Endometrial microvascular endothelial cells (primary cell): ENCODE data around the gene SLC1A1. TPM values are rescaled to one million over a fixed set of nuclear protein-coding genes. Genes with fewer than 3 reads are reported as not detected.

Source experiments
- in situ Hi-C: cut with HindIII; loops from 2 replicates; pipeline ENCODE4 v1.10.0; 2017; ENCODE audit warnings: low sequenced_read_pairs, low pct_unique_long_range_greater_than_20kb; ENCODE audit errors: inconsistent ontology term
- total RNA-seq: library from RNA; depleted of rRNA; stranded (reverse); fragments of >200 nt; gene quantifications from one replicate; pipeline ENCODE4 v1.2.3, GENCODE V29; 2015; ENCODE audit errors: inconsistent ontology term

Gene SLC1A1
- total RNA-seq: 16.4 TPM

GRCh38 chr9:4489919-4490704 is at the start of gene SLC1A1:
SLC1A1 (plus strand) TSS chr9:4490468; CDS start chr9:4490680, 212 bp downstream.
- in situ Hi-C loops: no loop called here

DNA sequence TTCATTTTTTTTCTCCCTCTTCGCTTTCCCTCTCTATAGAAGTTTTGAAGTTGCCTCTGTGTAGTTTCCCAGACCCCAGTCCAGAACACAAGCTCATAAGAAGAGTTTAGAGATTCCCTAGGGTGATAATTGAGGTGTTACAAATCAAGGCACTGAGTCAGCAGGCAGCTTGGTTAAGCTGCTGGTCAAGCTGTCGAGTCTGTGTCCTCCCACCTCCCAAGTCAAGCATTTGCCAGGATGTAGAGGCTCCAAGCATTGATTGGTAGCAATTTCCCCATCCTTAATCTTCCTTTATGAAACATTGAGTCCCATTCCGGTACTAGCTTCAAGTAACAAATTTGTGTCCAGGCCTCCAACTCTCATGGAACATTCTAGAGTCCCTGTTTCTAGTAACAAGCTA is 47.5 kb upstream of the SLC1A1 start:
- in situ Hi-C loops: no loop called here

DNA sequence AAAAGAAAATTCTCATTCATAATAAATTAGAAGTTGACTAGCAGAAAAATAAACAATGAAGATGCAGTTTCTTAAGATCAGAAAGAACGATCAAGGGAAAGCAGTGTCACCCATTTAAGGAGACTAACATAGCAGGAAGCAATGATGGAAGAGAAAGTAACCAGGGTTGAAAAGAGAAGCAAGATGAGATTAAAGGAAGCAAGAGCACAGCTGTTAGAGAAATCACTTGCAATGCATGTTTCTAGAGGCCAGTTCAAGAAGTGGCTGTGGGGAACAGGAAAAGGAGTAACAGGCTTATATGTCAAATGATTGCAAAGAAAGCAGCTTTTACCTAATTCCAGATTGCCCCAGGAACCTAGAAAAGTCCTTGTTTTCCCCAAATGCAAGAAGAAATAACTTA is 46.8 kb upstream of the SLC1A1 start:
- in situ Hi-C loops: no loop called here

DNA sequence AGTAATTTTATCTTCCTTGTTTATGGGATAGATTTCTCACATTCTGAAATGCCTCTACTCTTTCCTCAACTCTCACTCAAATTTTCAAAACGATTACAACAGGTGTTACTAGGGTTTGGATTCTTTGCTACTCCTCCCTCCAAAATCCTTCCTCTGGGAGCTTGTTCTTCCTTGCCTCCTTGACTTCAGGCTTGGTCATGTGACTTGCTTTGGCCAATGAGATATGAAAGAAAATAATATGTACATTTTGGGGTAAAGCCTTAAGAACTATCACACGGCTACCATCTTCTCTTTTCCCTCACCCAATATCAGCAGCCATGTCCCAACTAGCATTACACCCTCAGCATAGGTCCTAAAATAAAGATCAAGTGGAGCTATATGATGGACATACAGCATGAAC is 28.8 kb upstream of the SLC1A1 start:
- in situ Hi-C loops: no loop called here

GRCh38 chr9:4463824-4464223 is 26.4 kb upstream of the SLC1A1 start:
- in situ Hi-C loops: no loop called here

DNA sequence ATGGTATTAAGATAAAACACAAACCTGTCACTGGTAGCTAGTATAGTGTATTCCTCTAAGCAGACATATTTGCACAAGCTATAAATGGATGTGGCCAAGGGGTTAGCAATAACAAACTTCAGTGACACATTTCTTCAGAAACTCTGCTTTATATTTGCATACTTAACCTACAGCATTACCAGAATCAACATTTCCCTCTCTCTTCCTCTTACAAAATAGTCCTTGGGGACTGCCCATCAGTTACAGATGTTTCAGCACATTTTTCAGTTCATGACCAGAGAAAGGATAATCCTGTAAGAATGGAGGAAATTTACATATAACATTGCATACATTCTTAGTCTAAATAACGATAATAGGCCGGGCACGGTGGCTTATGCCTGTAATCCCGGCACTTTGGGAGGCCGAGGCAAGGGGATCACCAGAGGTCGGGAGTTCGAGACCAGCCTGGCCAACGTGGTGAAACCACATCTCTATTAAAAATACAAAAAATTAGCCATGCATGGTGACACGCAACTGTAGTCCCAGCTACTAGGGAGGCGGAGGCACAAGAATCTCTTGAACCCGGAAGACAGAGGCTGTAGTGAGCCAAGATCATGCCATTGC is 25.3 kb upstream of the SLC1A1 start:
- in situ Hi-C loops: no loop called here

- in situ Hi-C loops: no loop called here
These were observed 24.4 kb upstream of the SLC1A1 start for GRCh38 chr9:4465910-4466309.

DNA sequence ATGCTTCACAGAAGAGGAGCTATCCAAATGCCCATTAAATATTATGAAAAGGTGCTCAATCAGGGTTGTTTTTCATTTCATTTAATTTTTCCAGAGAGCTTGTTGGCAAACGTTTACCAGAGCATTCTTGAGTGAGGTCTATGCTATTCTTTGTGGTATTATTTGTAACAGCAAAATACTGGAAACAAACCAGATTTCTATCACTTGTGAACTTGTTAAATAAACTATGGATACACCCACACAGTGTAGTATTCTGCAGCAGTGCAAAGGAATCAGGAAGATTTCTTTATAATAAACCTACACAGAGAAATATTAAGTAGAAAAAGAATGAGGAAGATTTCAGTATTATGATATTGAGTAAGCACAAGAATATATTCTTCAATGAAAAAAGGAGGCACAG is 15.0 kb upstream of the SLC1A1 start:
- in situ Hi-C loops: no loop called here

DNA sequence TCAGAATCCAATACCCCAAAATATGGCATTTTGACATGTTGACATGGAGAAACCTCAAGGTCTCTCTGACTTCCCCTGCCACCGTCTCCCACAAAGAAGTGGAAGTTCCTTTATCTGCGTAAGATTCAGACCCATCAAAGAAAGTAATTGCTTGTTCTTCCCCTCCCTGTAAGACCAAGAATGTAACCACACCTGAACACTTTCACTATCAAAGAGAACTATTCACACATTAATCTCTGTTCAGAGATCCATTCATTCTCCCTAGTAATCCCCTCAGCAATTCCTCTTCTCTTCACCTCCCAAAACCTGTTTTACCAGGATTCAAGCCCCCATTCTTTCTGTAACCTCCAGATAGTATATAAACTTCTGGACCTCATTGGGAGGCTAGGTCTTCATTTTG is 4.1 kb upstream of the SLC1A1 start:
- in situ Hi-C loops: no loop called here

GRCh38 chr9:4489562-4489918 is 728 bp upstream of the SLC1A1 start:
- in situ Hi-C loops: no loop called here

DNA sequence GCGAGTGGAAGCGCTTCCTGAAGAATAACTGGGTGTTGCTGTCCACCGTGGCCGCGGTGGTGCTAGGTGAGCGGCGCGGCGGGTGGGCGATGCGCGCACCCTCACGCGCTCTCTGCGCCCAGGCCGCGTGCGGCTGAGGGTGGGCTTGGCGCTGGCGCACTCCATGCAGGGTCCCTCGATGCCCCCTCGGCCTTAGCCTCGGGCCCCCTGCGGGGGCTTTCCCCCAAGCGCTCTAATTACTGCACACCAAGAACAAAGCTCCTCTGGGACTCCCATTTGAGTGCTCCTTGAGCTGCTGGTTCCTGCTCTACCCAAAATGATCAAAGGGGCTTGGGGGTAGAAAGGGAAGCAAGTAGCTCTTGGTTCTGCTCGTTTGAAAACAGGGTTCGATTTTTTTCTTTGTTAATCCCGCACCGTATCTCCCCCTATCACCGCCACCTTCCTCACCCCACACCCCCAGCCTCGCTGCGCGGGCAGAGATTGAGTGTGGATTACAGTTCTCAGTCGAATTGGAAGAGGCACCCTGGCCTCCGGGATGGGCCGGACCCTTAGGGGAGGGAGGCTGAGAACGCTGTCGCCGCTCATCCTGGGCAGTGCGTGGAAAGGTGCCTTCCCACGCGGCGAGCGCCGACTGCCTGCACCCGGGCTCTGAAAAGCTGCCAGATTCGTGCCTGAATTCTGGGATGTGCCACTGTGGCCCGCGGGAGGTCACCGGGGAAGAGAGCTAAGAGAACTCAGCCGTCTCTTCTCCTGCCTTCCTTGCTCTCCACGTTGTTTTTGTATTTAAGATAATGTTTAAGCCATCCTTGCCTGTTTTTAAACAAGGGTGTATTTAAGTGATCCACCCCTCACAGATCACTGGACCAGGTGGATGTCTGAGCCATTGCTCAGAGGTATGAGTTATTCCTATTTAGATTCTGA is 697 bp downstream of the SLC1A1 start:
- in situ Hi-C loops: no loop called here

DNA sequence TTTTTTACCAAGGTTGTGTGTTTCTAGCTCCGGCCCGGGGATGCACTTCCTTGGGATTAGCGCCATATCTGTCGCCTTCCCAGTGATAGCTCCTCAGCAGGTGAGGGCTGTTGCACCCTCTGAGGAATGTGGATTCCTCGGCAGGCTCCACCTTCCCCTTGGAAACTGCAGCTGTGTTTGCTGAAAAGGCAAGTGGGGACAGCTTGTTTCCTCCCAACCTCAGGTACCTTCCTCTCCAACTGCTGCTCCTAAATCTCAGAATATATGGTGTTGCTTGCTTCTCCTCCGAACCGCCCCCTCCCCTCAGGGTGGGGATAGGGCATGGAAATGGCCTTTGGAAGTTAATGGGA is 1.3 kb downstream of the SLC1A1 start:
- in situ Hi-C loops: no loop called here

- in situ Hi-C loops: no loop called here
These were observed 4.1 kb downstream of the SLC1A1 start for GRCh38 chr9:4494332-4494731.

- in situ Hi-C loops: no loop called here
These were observed 4.5 kb downstream of the SLC1A1 start for GRCh38 chr9:4494806-4495205.

GRCh38 chr9:4495537-4495936 is 5.3 kb downstream of the SLC1A1 start:
- in situ Hi-C loops: no loop called here

- in situ Hi-C loops: no loop called here
These were observed 6.2 kb downstream of the SLC1A1 start for GRCh38 chr9:4496497-4496896.

- in situ Hi-C loops: no loop called here
These were observed 7.1 kb downstream of the SLC1A1 start for GRCh38 chr9:4497395-4497794.

- in situ Hi-C loops: no loop called here
These were observed 7.6 kb downstream of the SLC1A1 start for GRCh38 chr9:4497855-4498254.

- in situ Hi-C loops: no loop called here
These were observed 9.6 kb downstream of the SLC1A1 start for GRCh38 chr9:4499917-4500316.

GRCh38 chr9:4501147-4501507 is 10.9 kb downstream of the SLC1A1 start:
- in situ Hi-C loops: no loop called here
